Forelimb muscle (tissue), 1 donor: ENCODE measurements around the gene GSTM3. TPM values are rescaled to one million over a fixed set of nuclear protein-coding genes. Genes with fewer than 3 reads are reported as not detected.
A peak's percentile ranks its signal among the peaks of the same experiment; 100 is the strongest.
"Not testable (repeated sequence)": the region's sequence is repeated elsewhere in the genome, so short reads cannot be mapped to it uniquely, and the experiment has no call there.

ENCODE experiments used
- DNase-seq: peaks from one replicate; pipeline ENCODE4 v3.0.0-alpha.2; 2013; ENCODE audit warnings: low read depth
- polyA plus RNA-seq: library from polyadenylated mRNA; unstranded; fragments of 120-200 nt; gene quantifications from one replicate; pipeline ENCODE4 v1.2.1, GENCODE V29; 2013; ENCODE audit not compliant: insufficient read length

The GSTM3 gene
- polyA plus RNA-seq, 1 donor, result 40.6 TPM

DNA sequence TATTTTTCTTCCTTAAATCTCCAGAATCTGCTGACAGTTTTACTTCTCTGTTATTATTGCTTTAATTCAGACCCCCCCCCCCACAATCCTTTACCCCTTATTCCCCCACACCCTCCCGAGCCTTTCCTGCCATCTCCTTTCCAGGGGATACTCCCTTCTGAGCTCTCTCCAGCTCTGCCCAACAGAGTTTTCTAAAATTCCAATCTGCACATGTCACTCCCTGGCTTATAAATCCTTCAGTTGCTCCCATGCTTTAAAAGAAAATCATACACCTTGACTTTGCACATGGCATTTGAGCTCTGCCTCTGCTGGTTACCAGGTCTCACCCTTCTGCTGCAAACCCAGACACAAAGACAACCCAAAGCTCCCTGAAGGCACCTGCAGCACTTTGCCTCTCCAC is 34.6 kb upstream of the GSTM3 start:
- DNase-seq, result no peak

DNA sequence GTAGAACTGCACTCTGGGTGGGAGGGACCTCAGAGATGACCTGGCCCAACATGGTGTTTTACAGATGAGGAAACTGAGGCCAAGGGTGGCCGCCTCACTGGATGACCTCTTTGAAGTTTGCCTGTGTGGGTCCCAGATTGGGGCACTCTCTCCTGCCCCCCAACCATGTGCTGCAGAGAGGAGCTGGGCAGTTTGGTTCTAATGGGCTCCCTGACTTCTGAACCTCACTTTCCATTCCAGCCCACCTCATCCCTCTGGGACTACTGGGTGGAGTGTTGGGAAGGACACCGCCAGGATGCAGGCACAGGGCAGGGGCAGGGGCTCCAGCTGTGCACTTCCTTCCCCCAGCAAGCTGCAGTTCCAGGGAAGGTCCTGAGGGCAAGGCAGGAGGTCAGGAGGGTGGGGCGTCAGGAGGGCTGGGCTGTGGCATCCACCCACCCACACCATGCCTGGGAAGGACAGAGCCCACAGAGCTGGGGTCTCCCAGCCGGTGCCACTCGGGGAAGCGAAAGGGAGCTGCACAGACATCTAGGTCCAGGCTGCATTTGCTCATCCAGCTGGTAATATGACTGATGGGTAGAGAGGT is 33.2 kb upstream of the GSTM3 start:
- DNase-seq, result no peak

DNA sequence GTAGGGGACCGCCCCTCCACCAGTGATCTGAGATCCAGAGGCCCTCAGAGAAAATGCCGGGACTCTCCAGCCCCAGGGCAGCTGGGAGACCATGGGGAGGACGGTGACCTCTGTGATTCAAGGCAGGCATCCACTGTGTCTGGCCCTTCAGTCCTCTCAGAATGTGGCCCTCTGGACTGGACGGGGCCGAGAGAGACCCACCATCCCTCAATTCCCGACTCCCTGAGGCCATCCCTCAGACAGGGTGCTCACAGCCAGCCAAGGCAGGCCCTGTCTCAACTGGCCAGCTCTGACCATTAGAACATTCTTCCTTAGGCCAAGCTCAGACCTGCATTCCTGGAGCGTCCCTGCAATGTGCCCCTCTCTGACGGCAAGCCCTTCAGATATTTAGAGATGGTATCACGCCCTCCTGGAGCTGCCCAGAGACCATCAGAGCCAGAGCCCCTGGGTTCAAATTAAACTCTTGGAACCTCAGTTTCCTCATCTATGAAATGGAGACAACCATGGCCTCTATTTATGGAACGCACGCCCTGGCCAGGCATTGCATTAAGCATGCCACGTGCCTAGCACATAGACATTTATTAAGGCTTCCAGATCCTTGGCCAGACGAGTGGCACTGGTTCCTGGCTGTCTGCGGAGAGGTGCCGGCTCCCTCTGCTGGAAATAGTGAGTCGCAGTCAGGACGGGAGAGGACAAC is 32.5 kb upstream of the GSTM3 start:
- peak; percentile 53 for DNase-seq

DNA sequence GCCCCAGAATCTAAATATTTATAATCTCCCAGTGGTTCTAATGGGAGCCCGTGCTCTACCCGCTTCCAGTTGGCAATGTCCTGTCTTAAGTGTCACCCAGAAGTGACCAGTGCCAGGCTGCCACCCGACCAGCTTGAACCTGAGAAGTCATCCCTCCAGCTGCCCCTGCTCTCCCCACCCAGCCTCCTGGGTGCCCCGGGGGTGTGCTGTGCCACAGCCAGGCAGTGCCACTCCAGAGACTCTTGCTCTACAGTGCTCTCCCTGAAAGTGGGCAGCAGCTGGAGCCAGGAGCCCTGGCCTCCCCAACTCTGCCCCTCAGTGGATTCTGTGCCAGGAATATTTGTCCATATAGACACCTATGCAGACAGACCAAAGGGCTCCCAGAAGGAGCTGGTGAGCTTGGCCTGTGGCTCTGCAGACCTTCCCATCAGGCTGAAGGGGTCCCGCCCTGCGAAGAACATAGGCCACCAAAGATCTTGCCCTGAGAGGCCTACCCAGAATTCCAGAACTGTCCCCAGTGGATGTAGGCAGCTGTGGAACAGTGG is 31.9 kb upstream of the GSTM3 start:
- DNase-seq, result no peak

DNA sequence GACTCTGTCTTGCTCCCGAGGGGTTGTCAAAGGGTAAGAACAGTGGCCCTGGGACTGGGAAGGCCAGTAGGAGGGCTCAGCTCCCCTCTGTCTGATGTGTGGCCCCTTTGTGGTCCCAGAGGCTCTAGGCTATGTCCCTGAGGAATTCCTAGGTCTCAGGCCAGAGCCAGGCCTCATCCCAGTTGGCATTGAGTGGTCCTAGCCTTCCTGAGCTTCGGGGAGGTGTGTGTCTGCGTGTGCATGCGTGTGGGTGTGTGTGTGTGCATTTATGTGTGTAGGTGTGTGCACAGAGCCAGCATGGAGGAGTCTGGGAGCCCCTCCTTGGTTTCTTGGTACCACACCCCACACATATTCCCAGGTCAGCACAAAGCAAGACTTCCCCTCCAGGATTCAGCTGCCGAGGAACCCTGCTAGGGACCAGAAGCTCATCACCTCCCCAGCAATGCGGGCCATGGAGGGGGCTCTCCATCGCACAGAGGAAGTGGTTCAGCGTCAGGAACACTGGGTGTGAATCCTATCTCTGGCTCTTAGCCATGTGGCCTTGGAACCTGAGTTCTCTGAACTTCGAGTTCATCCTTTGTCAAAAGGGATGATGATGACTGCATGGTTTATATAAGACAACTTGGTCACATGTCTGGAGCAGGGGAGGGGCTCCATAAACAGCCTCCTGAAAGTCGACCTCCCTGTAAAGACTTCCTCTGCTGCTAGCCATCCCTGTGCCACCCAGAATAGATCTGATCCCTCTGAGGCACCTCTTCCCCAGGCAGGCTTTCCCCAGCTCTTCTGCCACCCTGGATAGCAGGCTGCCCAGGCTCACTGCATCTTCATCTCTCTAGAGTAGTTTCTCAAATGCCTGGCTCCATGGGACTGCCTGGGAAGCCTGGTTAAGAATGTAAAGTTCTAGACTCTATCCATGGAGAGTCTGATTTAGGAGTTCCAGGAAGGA is 31.1 kb upstream of the GSTM3 start:
- DNase-seq, result no peak

DNA sequence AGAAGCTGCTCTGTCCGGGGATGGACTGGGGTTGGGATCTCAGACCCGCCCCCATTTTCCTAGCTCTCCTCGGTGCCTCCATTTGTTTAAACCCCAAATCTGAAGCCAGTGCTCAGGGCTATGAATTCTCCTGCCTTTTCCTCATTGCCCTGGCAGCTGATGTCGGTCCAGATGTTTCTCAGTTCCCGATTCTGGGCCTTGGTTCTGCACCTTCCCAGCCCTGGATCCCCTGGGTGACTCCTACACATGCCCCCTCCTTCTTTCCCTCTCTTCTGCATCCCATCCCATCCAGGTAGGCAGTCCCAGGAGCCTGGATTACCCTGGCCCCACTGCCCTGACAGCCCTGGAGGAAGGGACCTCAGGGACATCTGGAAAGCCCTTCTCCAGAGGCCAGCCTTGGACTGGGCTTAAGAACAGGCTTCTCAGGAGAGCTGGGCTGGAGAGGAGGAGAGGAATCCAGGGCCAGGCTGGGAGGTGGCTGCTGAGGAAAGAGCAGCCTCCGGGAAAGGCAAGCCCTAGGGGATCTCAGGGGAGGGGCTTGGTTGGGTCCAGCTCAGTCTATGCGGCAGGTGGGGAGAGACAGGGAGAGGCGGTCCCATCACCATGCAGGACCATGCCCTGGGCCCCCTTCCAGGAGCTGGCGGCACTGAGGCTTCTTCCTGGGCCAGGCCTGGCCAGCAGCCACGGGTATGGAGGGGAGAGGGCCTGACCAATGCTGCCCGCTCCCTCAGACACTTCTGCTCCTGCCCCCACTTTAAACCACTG is 29.7 kb upstream of the GSTM3 start:
- DNase-seq, result no peak

DNA sequence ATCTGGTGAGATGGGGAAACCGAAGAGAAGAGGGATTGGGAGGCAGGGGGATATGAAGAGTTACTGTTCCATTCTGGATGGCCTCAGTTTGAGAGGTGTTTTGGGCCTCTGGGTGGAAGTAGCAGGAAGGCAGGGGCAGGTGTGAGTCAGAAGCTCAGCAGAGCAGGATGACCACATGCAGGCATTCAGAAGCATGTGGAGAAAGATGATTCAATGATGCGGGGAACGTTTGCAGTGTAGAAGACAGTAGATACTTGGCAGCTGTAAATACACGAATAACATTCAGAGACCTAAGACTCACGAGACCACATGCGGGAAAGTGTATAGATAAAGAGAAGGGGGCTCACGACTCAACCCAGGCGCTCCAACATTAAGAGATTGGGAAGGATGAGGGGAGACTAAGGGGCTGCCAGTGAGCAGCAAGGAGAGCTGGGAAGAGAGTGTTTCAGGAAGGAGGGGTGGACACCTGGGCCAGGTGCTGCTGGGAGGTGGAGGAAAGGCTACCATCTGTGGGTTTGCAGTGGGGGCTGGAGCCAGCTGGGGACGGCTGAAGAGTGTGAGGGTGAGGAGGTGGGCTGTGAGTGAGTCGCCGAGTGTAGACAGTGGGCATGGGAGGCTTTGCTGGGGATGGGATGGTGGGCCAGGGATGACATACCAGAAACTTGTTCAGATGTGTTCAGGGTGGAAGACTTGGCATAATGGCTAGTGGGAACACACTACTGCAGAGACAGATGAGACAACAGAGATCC is 28.7 kb upstream of the GSTM3 start:
- DNase-seq, result no peak

DNA sequence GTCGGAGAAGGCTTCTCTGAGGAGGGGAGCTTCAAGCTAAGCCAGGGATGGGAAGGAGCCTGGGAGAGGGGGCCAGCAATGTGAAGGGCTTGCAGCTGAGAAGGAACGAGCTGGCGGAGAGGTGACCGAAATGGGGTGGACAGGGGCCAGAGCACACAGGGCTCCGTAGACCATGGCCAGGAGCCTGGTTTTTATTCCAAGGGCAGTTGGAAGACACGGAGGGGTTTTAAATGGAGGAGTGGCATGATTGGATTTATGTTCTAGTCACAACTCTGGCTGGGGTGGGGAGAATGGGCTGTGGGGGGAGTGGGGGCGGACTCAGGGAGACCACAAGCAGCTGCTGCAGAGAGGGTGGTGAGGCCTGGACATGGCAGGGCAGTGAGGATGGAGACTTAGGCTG is 28.0 kb upstream of the GSTM3 start:
- DNase-seq, result no peak

DNA sequence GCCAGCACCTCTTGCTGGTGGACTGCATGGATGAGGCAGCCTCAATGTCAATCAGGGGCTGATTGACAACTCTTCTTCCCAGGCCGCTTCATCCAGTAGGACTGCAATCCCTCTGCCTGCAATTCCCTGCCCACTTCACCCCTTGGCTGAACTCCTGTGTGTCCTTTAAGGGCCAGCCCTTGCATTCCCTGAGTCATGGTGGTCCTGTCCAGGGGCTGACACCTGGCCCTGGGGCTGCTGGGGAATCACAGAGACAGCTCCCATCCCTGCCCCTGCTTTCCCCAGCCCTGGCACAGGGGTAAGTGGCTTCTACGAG is 27.5 kb upstream of the GSTM3 start:
- DNase-seq, result no peak

DNA sequence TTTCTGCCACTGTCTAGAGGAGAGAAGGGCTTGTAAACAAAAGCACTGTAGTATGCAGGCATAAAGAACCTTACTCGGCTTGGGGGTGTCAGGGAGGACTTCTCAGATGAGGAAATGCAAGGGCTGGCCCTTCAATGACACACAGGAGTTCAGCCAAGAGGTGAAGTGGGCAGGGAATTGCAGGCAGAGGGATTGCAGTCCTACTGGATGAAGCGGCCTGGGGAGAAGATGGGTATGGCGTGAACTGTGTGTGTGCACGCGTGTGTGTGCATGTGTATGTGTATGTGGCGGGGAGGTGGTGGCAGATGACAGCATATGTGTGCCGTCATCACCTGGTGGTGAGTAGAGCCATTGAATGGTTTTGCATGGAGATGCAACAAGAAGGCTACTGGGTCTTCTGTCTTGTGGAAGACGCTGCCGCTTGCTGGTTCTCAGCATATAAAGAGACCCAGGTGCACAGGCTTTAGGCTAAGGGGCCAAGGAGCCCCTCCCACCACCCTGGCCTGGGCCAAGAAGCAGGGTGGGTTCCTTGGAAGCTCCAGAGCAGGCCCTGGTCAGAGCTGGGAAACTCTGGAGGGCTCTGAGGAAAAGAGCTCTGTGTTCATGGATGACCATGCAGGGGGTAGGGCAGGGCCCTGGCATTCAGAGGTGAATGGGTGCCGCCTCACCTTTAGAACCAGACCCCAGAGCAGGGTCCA is 26.9 kb upstream of the GSTM3 start:
- no peak for DNase-seq

DNA sequence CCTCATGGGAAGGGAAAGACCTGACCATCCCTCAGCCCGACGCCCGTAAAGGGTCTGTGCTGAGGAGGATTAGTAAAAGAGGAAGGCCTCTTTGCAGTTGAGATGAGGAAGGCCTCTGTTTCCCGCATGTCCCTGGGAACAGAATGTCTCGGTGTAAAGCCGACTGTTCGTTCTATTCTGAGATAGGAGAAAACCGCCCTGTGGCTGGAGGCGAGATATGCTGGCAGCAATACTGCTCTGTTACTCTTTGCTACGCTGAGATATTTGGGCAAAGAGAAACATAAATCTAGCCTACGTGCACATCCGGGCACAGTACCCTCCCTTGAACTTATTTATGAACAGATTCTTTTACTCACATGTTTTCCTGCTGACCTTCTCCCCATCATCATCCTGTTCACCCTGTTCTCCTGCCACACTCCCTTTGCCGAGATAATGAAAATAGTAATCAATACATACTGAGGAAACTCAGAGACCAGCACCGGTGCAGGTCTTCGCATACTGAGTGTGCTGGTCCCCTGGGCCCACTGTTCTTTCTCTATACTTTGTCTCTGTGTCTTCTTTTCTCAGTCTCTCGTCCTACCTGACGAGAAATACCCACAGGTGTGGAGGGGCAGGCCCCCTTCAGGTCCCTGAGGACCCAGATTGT is 26.3 kb upstream of the GSTM3 start:
- DNase-seq, result not testable (repeated sequence)

DNA sequence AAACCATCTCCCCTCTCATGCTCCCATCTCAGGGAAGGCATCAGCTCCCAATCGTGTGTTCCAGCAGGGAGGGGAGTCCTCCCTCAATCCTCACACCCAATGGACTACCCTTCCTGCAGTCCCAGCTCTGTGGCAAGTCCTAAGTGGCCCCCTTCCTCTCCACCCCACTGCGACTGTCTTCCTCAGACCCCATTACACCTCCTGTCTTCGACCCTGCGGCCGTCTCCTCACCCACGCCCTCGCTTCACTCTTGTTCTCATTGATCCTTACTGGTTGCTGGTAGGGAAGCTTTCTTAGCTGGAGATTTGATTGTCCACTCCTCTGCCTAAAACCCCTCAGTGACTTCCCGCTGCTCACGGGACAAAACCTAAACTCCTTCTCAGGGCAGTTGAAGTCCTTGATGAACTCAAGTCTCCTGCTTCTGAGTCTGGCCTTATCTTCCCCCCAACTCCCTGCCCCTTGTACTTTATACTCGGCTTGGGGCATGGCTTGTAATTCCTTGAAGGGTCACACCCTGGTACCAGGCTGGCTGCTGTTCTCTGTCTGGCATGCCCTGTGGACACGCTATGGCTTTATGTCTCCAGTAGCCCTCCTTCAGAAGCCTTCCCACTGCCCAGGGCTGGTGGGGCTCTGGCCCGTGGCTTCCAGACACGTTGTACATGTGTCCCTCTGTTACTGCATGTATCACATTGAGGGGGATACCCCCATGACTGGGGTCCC is 25.2 kb upstream of the GSTM3 start:
- no peak for DNase-seq

DNA sequence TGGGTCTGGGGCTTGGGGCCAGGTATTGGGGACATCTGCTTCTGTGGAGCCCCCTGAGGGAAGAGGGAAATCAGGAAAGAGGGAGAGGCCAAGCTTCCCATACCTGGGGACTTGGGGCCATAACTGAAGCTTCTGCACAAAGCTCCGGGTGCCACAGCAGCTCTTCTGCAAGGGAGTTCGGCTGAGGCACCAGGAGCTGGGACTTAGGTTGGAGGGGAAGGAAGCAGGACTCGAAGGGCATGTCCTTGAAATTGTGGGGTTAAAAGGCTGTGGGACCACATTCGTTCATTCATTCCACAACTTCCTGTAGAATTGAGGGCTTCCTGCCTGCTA is 24.6 kb upstream of the GSTM3 start:
- no peak for DNase-seq

DNA sequence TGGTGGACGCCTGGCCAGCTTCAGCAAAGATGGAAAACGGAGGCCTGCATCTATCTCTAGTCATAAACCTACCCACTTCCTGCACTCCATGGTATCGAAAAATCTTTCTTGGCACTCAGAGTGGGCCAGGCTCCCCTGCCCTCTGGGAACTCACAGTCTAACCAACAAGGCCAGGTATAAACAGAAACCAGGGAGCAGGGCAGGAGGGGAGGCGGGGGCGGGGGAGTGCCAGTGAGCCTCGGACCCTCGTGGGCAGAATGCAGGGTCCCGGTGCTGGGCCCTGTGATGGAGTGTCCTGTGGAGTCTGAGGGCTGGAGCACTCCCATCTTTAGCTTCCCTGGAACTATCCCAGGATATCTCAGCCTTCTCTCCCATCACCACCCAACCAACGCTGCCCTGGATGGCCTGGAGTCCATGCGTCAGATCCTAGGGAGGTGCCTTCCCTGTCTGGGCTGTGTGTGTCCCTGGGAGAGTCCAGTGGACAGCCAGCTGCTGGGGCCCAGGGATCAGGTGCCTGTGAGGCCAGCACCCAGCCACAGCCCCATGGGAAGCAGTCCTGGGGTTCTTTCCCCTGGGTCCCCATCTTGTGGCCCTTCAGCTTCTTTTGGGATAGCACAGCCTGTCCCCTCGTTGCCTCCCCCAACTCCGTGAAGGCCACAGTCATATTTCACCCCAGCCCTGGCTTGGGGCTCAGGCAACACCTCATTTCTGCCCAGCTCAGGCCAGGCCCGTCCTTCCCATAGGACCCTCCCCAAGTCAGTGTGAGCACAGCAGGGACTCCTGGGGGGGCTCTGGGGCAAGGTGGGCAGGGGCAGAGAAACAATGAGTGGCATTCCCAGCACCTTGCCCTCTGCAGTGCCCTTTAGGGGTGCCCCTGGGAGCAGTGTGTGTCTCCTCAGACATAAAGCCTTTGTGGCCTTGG is 24.0 kb upstream of the GSTM3 start:
- no peak for DNase-seq

DNA sequence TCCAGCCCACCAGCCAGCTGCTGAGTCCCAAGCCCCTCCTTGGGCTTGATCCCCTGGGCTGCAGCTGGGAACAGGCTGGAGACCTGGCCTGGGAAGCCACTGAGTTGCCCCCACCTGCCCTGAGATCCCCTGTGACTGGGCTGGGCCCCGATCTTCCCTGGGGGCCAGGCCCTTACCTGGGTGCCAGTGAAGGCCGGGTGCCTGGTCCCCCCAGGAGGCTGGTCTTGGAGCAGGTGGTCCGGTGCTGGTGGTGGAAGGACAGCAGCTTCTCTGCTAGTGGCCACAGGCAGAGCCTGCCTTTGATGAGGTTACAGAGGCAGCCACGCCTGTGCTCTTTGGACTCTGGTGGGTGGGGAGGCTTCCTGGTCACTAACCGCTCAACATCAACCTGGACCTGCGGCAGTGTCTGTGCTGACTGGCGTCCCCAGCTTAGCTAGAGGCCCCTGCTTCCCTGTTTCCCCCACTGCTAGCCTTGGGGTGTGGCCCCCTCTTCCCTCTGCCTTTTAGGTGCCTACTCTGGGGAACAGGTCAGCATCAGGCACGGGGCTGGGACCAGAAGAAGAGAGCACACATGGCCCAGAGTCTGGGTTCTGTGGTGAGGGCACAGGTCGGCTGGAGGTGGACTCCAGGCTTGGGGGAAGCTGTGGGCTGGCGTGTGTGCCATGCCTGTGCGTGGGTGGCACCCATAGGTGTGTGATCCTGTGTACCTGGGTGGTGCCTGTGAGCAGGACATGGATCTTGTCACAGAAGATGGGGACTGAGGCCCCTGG is 23.0 kb upstream of the GSTM3 start, which contains the start of gene EPS8L3:
Gene EPS8L3, minus strand, starts transcription at position 278 of the 770 bp plus-strand sequence. CDS start 2,174 bp downstream, outside the sequence.
- DNase-seq, result no peak

DNA sequence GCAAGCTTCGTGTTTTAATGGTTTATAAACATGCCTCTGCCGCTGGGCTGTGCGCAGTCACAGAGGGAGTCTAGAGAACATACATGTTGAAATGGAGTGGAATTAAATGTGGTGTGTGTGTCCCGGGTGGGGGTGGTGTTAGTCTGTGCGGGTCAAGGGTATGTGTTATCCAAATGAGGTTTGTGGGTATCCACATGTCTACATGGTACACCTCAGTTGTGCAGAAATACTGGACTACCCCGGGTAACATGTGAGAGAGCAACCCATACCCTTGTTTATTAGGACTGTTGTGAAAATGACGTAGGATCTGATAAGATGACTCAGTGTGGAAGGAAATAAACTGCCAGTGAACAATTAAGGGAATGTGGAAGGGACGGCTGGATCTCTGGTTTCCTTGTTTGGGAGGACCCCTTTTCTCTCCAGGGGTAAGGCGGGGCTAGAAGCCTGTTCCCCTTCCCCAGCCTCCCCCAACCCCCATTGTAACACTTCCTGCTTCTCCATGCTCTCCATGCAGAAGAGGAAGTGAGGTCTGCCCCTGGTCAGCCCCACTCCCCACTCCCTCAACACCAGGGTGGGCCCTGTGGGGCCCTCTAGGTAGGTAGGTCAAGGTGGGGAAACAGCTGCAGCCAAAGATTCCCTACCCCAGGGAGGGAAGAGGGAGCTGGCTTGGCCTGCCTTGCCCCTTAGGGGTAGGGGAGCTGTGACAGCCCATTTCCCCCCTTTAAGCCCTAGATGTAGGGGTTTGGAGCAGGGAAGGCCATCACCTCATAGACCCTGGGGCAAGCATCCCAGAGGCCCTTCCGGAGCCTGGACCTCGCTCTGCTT is 22.2 kb upstream of the GSTM3 start:
- DNase-seq, result no peak
